ENCODE results near the gene RGS1. TPM values are rescaled to one million over a fixed set of nuclear protein-coding genes. Genes with fewer than 3 reads are reported as not detected.

The RGS1 gene
- total RNA-seq, 1 experiment from 2014 or later: not detected

- Histone ChIP-seq H3K4me2 (ENCODE audit: low read length) (peak overlapping the region; percentile 34), H3K9me2 (ENCODE audit: insufficient read depth) (no peaks in the 10 kb centered on the region), H3K27me3 (ENCODE audit: insufficient read depth, low read length) (no peaks in the 10 kb centered on the region), H3K79me2 (ENCODE audit: insufficient read depth, low read length) (no peaks in the 10 kb centered on the region), H3K4me3 (replicated peaks in 1 of 2; ENCODE audit: low read depth in 1 of 2, low read length in 2 of 2) (no peak overlapping the region), H3K36me3 (ENCODE audit: control insufficient read depth in 1 of 2, insufficient read depth in 2 of 2, low read length in 2 of 2) (no peaks in the 10 kb centered on the region), H2AFZ (ENCODE audit: low read depth, low read length, poor library complexity, severe bottlenecking) (no peak overlapping the region), H4K20me1 (ENCODE audit: insufficient read depth) (no peaks in the 10 kb centered on the region), H3K9me3 (ENCODE audit: control insufficient read depth in 1 of 2, insufficient read depth in 1 of 2, low read depth in 1 of 2, low read length in 2 of 2) (no peaks in the 10 kb centered on the region), H3K9ac (ENCODE audit: low read length) (no peak overlapping the region), H3K4me1 (ENCODE audit: control insufficient read depth in 1 of 2, insufficient read depth in 2 of 2, low read length in 2 of 2) (peaks cover 7 to 13% of the 10 kb centered on the region in 2 experiments; a peak in 3 of 4 replicates), H3K27ac (ENCODE audit: low read depth, low read length) (0 out of 2 replicates have a peak overlapping the region, but pooled peaks have one; percentile 16)
- ChIA-PET RAD21 (ENCODE audit: low non-redundant PET in 1 of 2, low total read pairs in 2 of 2, uncharacterized antibody in 2 of 2, unreplicated experiment in 2 of 2) (no interaction called here), CTCF (no interaction called here), POLR2A (no interaction called here)
- intact Hi-C loops (cut with micrococcal nuclease): no loop called here
- ATAC-seq (peak; percentile 54), DNase-seq (ENCODE audit: low read depth, low spot score) (peak; percentile 16)
- no TSS peak for BruUV-seq (replicated peaks)
- TF ChIP-seq YY1 (IDR thresholded peaks at IDR 0.05; ENCODE audit: extremely low read depth, insufficient replicate concordance, low read depth, low read length) (no peak), EGR1 (IDR thresholded peaks at IDR 0.05; ENCODE audit: low read depth) (no peak), MAX (IDR thresholded peaks at IDR 0.05) (no peak), FOSL1 (IDR thresholded peaks at IDR 0.05; ENCODE audit: low read depth) (0 out of 2 replicates have a peak, but pooled peaks have one; percentile 18), ZNF274 (IDR thresholded peaks at IDR 0.05; ENCODE audit: low read depth, low read length) (no peak), SRF (IDR thresholded peaks at IDR 0.05; ENCODE audit: low read depth) (no peak), REST (IDR thresholded peaks at IDR 0.05; ENCODE audit: low read depth) (no peak), EZH2phosphoT487 (IDR thresholded peaks at IDR 0.05; ENCODE audit: borderline replicate concordance) (no peak), ELF1 (IDR thresholded peaks at IDR 0.05; ENCODE audit: borderline replicate concordance, low read depth) (no peak), JUND (IDR thresholded peaks at IDR 0.05) (no peak), SP1 (IDR thresholded peaks at IDR 0.05; ENCODE audit: low read depth) (peak; percentile 46), POLR2A (IDR thresholded peaks at IDR 0.05; ENCODE audit: borderline replicate concordance, extremely low read depth, insufficient read depth, insufficient read length) (no peak), TCF7L2 (IDR thresholded peaks at IDR 0.05; ENCODE audit: borderline replicate concordance, extremely low read depth, insufficient read depth, insufficient read length) (no peak), CBX3 (IDR thresholded peaks at IDR 0.05; ENCODE audit: low read depth) (no peak), ATF3 (IDR thresholded peaks at IDR 0.05) (no peak), EZH2 (IDR thresholded peaks at IDR 0.05) (no peak), ZFX (IDR thresholded peaks at IDR 0.05) (no peak), CTCF (IDR thresholded peaks at IDR 0.05 in 2 of 3, conservative IDR thresholded peaks at IDR 0.05 in 1 of 3; ENCODE audit: borderline replicate concordance in 1 of 3, insufficient read depth in 1 of 3, low read depth in 2 of 3, low read length in 2 of 3) (no peak), POLR2AphosphoS5 (IDR thresholded peaks at IDR 0.05; ENCODE audit: low read depth, low read length) (no peak), ZBTB33 (IDR thresholded peaks at IDR 0.05; ENCODE audit: extremely low read depth, insufficient replicate concordance, low read length) (no peak), SIN3A (IDR thresholded peaks at IDR 0.05; ENCODE audit: low read depth) (no peak)
These were observed 24.5 kb upstream of the RGS1 start for GRCh38 chr1:192550922-192551534.

All from HCT116 (cell line).